Heart right ventricle (tissue), 16 donors: Measurements from ENCODE around the gene ILDR2. TPM values are rescaled to one million over a fixed set of nuclear protein-coding genes. Genes with fewer than 3 reads are reported as not detected.

Experiments used
- ATAC-seq, 8 donors: fragments of 200-7000 bp; cut with Tn5 transposase; one replicate each; pipeline ENCODE4 v1.9.1; 2020; ENCODE audit warnings: mild to moderate bottlenecking in 8 of 8, moderate library complexity in 8 of 8, moderate number of reproducible peaks in 1 of 8
- DNase-seq, 2 donors: peaks; one replicate each; pipeline ENCODE4 v3.0.0-alpha.2; 2020
- H3K27ac ChIP-seq, 10 donors: fragments of 200-600 bp; sonication (generic) in 2 of 10; one replicate each; pipeline versions ENCODE4 v1.5.0 to v1.8.0; 2020 to 2022; ENCODE audit warnings: mild to moderate bottlenecking in 3 of 10
- H3K27me3 ChIP-seq, 7 donors: fragments of 200-600 bp; one replicate each; pipeline ENCODE4 v1.8.0; 2021 to 2022; ENCODE audit warnings: mild to moderate bottlenecking in 2 of 7
- H3K36me3 ChIP-seq, 9 donors: fragments of 200-600 bp; sonication (generic) in 1 of 9; one replicate each; pipeline versions ENCODE4 v1.5.0 to v1.8.0; 2020 to 2022; ENCODE audit warnings: mild to moderate bottlenecking in 2 of 9
- H3K4me1 ChIP-seq, 9 donors: fragments of 200-600 bp; sonication (generic) in 1 of 9; one replicate each; pipeline versions ENCODE4 v1.5.0 to v1.8.0; 2020 to 2022; ENCODE audit warnings: mild to moderate bottlenecking in 4 of 9
- H3K4me3 ChIP-seq, 10 donors: fragments of 200-600 bp; sonication (generic) in 2 of 10; one replicate each; pipeline versions ENCODE4 v1.5.0 to v1.8.0; 2020 to 2022; ENCODE audit warnings: mild to moderate bottlenecking in 7 of 10, moderate library complexity in 2 of 10
- H3K9me3 ChIP-seq, 11 donors: fragments of 200-600 bp in 10 of 11; sonication (generic) in 2 of 11; one replicate each; pipeline versions ENCODE4 v1.5.0 to v1.8.0; 2013 to 2022; ENCODE audit warnings: mild to moderate bottlenecking in 2 of 11, control low read depth in 1 of 11, moderate library complexity in 1 of 11
- CTCF ChIP-seq, 9 donors: fragments of 200-600 bp; sonication (generic) in 2 of 9; IDR thresholded peaks; one replicate each; pipeline versions ENCODE4 v1.5.0 to v1.8.0; 2021 to 2022; ENCODE audit warnings: antibody characterized with exemption in 9 of 9, mild to moderate bottlenecking in 5 of 9, moderate library complexity in 1 of 9
- WGBS, 2 donors: extraction: QIAGEN DNeasy Blood & Tissue Kit; methylation state at CpG; one replicate each; pipeline ENCODE4 v1.1.7; 2013; ENCODE audit warnings: inconsistent platforms in 1 of 2; 5-methylcytosine and 5-hydroxymethylcytosine counted together
- intact Hi-C, 10 donors: fragments of 100-400 bp; cut with DNase I; formaldehyde crosslinking; loops; one replicate each; pipeline versions ENCODE4 v1.11.1 to v1.14.2; 2022
- long read RNA-seq, 3 donors: library from polyadenylated mRNA; unstranded; transcript quantifications; one replicate each; pipeline ENCODE4 v2.0.0, GENCODE V29; 2020 to 2021
- polyA plus RNA-seq, 2 donors: library from polyadenylated mRNA; stranded (reverse); fragments of 200-250 nt; gene quantifications; one replicate each; pipeline ENCODE4 v1.2.3, GENCODE V29; 2013
- total RNA-seq, 10 donors: library from RNA; stranded (reverse); fragmentation: NEBNext Ultra II Directional in 3 of 10; extraction: Animal tissue kit (Norgen Biotek cat#: 25700) in 3 of 10; gene quantifications; one replicate each; pipeline versions ENCODE4 v1.2.1 to v1.2.4, GENCODE V29; 2021 to 2023
- donor health status: Arrhythmogenic right ventricular cardiomyopathy.
- donor health status: ischemic (EF 13 %, LVEDD 7.1; RV severe dilation, severe dysfunction).
- donor health status: healthy with polysubstance abuse.
- donor health status: DM: no; HTN: yes; CAD: no.
- donor health status: DM: no; HTN: no; CAD: no.
- donor health status: ischemic (EF 25% LVEDD 6.9; RV normal size, moderate dysfunction).
- donor health status: ischemic (EF 25% LVEDD 5.7; RV mildly dilated, moderate dysfunction).
- donor health status: healthy.
- donor health status: DM: yes; HTN: yes; CAD: no.
- donor health status: Ischemic cardiomyopathy.
- donor health status: ischemic (EF 35%, LVEDD 5.7; RV mildly dilated, moderate dysfunction).
- donor health status: nonischemic (EF 11% LVEDD 7.7; RV severe dilation, severe dysfunction).
- donor health status: DM: yes; HTN: yes; CAD: no.
- donor health status: PGD.
- donor health status: ischemic (EF 29% LVEDD 5.4; RV normal size, mild dysfunction).
- donor health status: nonischemic (EF 23%, LVEDD 6.1; RV moderate dilation, normal function).

The ILDR2 gene
- 10 to 100 TPM in 1 of 10 donors, 1 to 10 TPM in 9; 3.1 to 12.6 (median 5.1) TPM for total RNA-seq
- under 1 TPM; 0.29 to 0.80 TPM for polyA plus RNA-seq
- long read RNA-seq, donor 1, partial matches to known transcripts, result 0 of 5 reads
- long read RNA-seq, donor 1, other reads (novel, unspliced or antisense), result 5 of 5 reads
- long read RNA-seq, donor 2, partial matches to known transcripts, result 2 of 8 reads
- long read RNA-seq, donor 2, other reads (novel, unspliced or antisense), result 6 of 8 reads
- long read RNA-seq, donor 3, full-length matches to known transcripts, result 1 of 10 reads
- long read RNA-seq, donor 3, partial matches to known transcripts, result 1 of 10 reads
- long read RNA-seq, donor 3, other reads (novel, unspliced or antisense), result 8 of 10 reads

DNA sequence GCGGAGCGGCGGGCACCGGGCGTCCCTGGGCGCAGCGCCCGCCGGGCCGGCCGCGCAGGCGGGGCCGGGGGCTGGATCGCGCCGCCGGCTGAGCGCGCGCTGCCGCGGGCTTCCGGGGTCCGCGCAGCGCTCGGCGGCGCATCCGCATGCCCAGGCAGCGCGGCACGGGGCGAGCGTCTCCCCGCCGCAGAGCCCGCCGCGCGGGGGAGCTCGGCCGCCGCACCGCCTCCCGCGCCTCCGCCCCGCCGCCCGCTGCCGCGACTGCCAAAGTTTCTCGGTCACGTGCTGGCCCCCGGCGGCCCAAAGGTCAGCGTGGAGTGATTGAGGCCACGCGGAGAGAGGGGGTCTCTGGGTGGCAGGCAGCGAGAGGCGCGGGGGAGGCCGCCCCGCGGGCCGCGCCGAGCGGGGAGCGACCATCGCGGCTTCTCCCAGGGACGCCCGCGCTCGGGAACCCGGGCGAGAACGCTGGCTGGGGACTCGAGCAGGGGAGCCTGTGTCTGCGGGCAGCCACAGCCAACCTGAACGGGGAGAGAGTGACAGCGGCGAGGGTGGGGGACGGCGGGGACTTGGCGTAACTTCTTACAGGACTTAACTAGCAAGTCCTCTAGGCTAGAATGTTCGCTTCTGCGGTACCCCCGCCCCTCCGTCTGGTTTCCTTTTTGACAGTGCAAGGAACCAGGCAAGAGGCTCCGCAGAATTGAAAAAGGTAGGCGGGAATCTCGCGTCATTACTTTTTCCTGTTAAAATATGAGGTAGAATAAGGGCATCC lies at the start of gene ILDR2:
ILDR2 (minus strand) TSS at position 180 of the 769 bp plus-strand sequence. CDS start 272 bp downstream, outside the sequence.
- peak; percentile 32 to 55 for DNase-seq
- intact Hi-C loops, result loop anchor here in 3 of 10 donors (5.0 to 10.0 kb wide), 3 partner anchors 61 to 82 kb away; no protein-coding TSS in a partner anchor
- peak within 1 kb of the TSS in 9 of 10 donors; percentile 8 to 85 (median 67) for H3K27ac ChIP-seq
- H3K27me3 ChIP-seq, result peaks cover 0 to 69% (median 36%) of the 10 kb centered on the region in 7 donors
- WGBS, 2 donors, result 1% methylated on average over 54 to 97 of the region's 97 CpGs
- peak within 1 kb of the TSS; percentile 42 to 78 (median 70) for H3K4me3 ChIP-seq
- H3K36me3 ChIP-seq, result no peaks in the 10 kb centered on the region
- ATAC-seq, result peak; percentile 57 to 92 (median 82)
- peaks cover 0 to 19% (median 9%) of the 10 kb centered on the region in 9 donors for H3K4me1 ChIP-seq
- peak in 1 of 9 donors; percentile 34 for TF ChIP-seq CTCF (IDR thresholded peaks at IDR 0.05)
- no peaks in the 10 kb centered on the region for H3K9me3 ChIP-seq

DNA sequence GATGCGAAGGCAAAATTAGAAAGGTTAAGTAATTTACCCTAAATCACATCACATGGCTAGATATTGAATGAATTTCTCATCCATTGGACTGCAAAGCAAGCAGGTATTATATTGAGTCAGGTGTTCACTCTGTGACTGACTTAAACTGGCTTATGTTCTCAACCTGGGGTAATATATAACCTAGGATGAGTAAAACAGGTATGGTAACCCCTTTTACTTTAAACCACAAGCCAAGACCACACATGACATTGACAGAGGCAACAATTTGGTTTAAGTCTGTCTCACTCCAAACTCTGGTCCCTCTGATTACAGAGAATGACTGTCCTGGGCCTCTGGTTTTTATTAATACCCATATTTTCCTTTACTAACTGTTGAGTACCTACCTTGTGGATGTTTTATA lies 47.0 kb upstream of the ILDR2 start:
- Histone ChIP-seq H3K9me3 (no peaks in the 10 kb centered on the region), H3K27me3 (peaks cover 0 to 10% (median 2%) of the 10 kb centered on the region in 7 donors), H3K36me3 (no peaks in the 10 kb centered on the region), H3K4me3 (no peak overlapping the region), H3K4me1 (no peaks in the 10 kb centered on the region), H3K27ac (no peak overlapping the region)
- 87 to 95% methylated on average over 1 of the region's 1 CpG for WGBS, 2 donors
- DNase-seq (no peak), ATAC-seq (no peak)
- no peak for TF ChIP-seq CTCF (IDR thresholded peaks at IDR 0.05)
- intact Hi-C loops, result no loop called here

DNA sequence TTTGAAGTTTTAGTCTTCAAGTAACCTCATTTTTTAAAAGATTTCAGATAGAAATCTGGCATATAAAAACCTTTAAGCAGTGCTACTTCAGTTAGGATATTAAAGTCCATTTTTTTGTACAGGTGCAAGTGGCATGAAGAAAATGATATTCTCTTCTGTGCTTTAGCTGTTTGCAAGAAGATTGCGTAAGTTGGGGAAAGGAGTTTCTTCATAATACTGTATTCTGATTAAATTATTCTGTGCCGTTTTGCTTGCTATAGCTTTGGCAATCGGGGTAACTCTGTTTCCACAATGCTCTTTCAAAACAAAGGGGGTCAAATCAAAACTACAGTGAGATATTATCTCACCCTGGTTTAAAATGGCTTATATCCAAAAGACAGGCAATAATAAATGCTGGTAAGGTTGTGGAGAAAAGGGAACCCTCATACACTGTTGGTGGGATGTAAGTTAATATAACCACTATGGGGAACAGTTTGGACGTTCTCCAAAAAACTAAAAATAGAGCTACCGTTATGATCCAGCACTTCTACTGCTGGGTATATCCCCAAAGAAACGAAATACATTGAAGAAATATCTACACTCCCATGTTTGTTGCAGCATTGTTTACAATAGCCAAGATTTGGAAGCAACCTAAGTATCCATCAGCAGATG lies 40.9 kb upstream of the ILDR2 start:
- intact Hi-C loops, result no loop called here
- Histone ChIP-seq H3K36me3 (no peaks in the 10 kb centered on the region), H3K4me1 (no peaks in the 10 kb centered on the region), H3K9me3 (no peaks in the 10 kb centered on the region), H3K27ac (no peak overlapping the region), H3K4me3 (no peak overlapping the region), H3K27me3 (peaks cover 0 to 5% (median 0%) of the 10 kb centered on the region in 7 donors)
- DNase-seq (no peak), ATAC-seq (no peak)
- no peak for TF ChIP-seq CTCF (IDR thresholded peaks at IDR 0.05)
- WGBS, 2 donors, result 50 to 52% methylated on average over 6 of the region's 6 CpGs
